IPS-18a (cell line): ENCODE data around the gene ARID4B.
"Not testable (repeated sequence)": the region's sequence is repeated elsewhere in the genome, so short reads cannot be mapped to it uniquely, and the experiment has no call there.

Experiments
- H3K27ac ChIP-seq: one replicate; pipeline ENCODE4 v1.5.1; 2013; ENCODE audit warnings: low read length
- H3K27me3 ChIP-seq: one replicate; pipeline ENCODE4 v1.6.1; 2013; ENCODE audit warnings: mild to moderate bottlenecking, low read length; ENCODE audit not compliant: control insufficient read depth, insufficient read depth
- H3K36me3 ChIP-seq: one replicate; pipeline ENCODE4 v1.6.1; 2013; ENCODE audit warnings: low read depth, low read length; ENCODE audit not compliant: control insufficient read depth
- H3K4me1 ChIP-seq: one replicate; pipeline ENCODE4 v1.6.1; 2013; ENCODE audit warnings: low read depth, low read length; ENCODE audit not compliant: control insufficient read depth
- H3K4me3 ChIP-seq: one replicate; pipeline ENCODE4 v1.5.1; 2013; ENCODE audit warnings: low read length
- H3K9ac ChIP-seq: one replicate; pipeline ENCODE4 v1.6.1; 2013; ENCODE audit warnings: mild to moderate bottlenecking, low read length, moderate library complexity
- H3K9me3 ChIP-seq: one replicate; pipeline ENCODE4 v1.6.1; 2013; ENCODE audit warnings: low read depth, low read length; ENCODE audit not compliant: control insufficient read depth

The ARID4B gene

GRCh38 chr1:235240960-235241359 is 87.0 kb downstream of the ARID4B start:
- H3K9me3 ChIP-seq, result no peaks in the 10 kb centered on the region
- no peak overlapping the region for H3K27ac ChIP-seq
- no peaks in the 10 kb centered on the region for H3K27me3 ChIP-seq
- no peaks in the 10 kb centered on the region for H3K4me1 ChIP-seq
- H3K4me3 ChIP-seq, result no peak overlapping the region
- H3K9ac ChIP-seq, result no peak overlapping the region
- peaks cover 31% of the 10 kb centered on the region for H3K36me3 ChIP-seq

GRCh38 chr1:235239851-235240250 is 88.1 kb downstream of the ARID4B start:
- no peaks in the 10 kb centered on the region for H3K27me3 ChIP-seq
- no peak overlapping the region for H3K9ac ChIP-seq
- no peaks in the 10 kb centered on the region for H3K4me1 ChIP-seq
- H3K9me3 ChIP-seq, result no peaks in the 10 kb centered on the region
- no peak overlapping the region for H3K4me3 ChIP-seq
- H3K27ac ChIP-seq, result no peak overlapping the region
- H3K36me3 ChIP-seq, result peaks cover 31% of the 10 kb centered on the region

DNA sequence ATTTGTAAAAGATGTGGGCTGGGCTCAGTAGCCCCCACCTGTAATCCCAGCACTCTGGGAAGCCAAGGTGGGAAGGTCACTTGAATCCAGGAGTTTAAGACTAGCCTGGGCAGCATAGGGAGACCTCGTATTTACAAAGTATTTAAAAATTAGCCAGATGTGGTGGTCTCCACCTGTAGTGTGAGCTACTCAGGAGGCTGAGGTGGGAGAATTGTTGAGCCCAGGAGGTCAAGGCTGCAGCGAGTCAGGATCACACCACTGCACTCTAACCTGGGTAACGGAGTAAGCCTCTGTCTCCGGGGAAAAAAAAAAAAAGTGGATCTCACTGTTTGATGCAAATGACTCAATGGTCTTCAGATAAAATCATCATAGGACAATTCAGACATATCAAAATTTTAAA is 89.4 kb downstream of the ARID4B start:
- peaks cover 34% of the 10 kb centered on the region for H3K36me3 ChIP-seq

DNA sequence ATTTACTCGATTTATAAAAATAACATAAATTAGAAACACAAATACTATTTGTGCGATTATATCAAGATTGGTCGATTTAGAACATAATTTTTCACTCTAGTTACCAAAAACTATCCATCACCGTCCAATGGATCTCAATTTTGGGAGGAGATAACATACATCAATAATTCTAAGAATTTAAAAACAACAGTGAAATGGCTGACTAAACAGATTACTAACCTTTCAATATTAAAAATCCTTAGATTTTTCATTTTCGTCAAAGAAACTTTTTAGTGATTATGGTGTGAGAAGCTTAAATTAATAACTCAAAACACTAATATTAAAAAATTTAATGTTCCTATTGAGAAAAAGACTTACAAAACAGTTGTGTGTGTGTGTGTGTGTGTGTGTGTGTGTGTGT is 91.9 kb downstream of the ARID4B start:
- Histone ChIP-seq H3K36me3 (peaks cover 34% of the 10 kb centered on the region), H3K27me3 (no peaks in the 10 kb centered on the region)

More for the DNA sequence above, 89.4 kb downstream of the ARID4B start:
- no peak overlapping the region for H3K4me3 ChIP-seq
- no peaks in the 10 kb centered on the region for H3K9me3 ChIP-seq
- no peaks in the 10 kb centered on the region for H3K27me3 ChIP-seq
- H3K27ac ChIP-seq, result no peak overlapping the region
- no peaks in the 10 kb centered on the region for H3K4me1 ChIP-seq
- H3K9ac ChIP-seq, result no peak overlapping the region

GRCh38 chr1:235229868-235230267 is 98.1 kb downstream of the ARID4B start:
- H3K4me3 ChIP-seq, result no peak overlapping the region
- H3K4me1 ChIP-seq, result no peaks in the 10 kb centered on the region
- H3K27ac ChIP-seq, result no peak overlapping the region
- no peak overlapping the region for H3K9ac ChIP-seq
- peaks cover 34% of the 10 kb centered on the region for H3K36me3 ChIP-seq
- no peaks in the 10 kb centered on the region for H3K27me3 ChIP-seq
- H3K9me3 ChIP-seq, result no peaks in the 10 kb centered on the region

More for the DNA sequence above, 91.9 kb downstream of the ARID4B start:
- Histone ChIP-seq H3K9me3 (no peaks in the 10 kb centered on the region), H3K27ac (no peak overlapping the region), H3K4me1 (no peaks in the 10 kb centered on the region), H3K9ac (no peak overlapping the region), H3K4me3 (no peak overlapping the region)

GRCh38 chr1:235227414-235227813 is 100.6 kb downstream of the ARID4B start:
- no peaks in the 10 kb centered on the region for H3K9me3 ChIP-seq
- no peaks in the 10 kb centered on the region for H3K27me3 ChIP-seq
- H3K36me3 ChIP-seq, result peaks cover 47% of the 10 kb centered on the region
- no peak overlapping the region for H3K27ac ChIP-seq
- H3K9ac ChIP-seq, result no peak overlapping the region
- no peaks in the 10 kb centered on the region for H3K4me1 ChIP-seq
- no peak overlapping the region for H3K4me3 ChIP-seq

DNA sequence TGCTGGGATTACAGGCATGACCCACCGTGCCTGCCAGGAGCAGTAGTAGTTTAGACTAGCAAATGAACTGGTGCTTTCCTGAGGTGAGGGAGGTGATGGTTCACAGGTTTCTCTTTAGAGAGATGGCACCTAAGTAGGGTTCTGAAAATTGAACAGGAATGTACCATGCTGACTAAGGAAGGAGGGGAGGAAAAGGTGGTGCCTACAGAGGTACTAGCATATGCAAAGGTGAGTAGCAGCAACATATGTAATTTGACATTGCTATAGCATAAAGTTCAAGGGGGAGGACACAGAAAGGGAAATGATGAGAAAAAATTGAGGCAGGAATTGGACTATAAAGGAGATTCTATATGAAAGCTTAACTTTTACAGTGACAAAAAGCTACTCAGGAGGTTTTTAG is 101.0 kb downstream of the ARID4B start:
- Histone ChIP-seq H3K36me3 (peaks cover 52% of the 10 kb centered on the region), H3K4me1 (no peaks in the 10 kb centered on the region), H3K27me3 (no peaks in the 10 kb centered on the region), H3K4me3 (no peak overlapping the region), H3K27ac (no peak overlapping the region), H3K9me3 (no peaks in the 10 kb centered on the region), H3K9ac (no peak overlapping the region)

GRCh38 chr1:235225299-235225698 is 102.7 kb downstream of the ARID4B start:
- no peaks in the 10 kb centered on the region for H3K9me3 ChIP-seq
- H3K36me3 ChIP-seq, result peaks cover 62% of the 10 kb centered on the region
- H3K4me3 ChIP-seq, result no peak overlapping the region
- no peaks in the 10 kb centered on the region for H3K4me1 ChIP-seq
- no peak overlapping the region for H3K27ac ChIP-seq
- no peak overlapping the region for H3K9ac ChIP-seq
- no peaks in the 10 kb centered on the region for H3K27me3 ChIP-seq

DNA sequence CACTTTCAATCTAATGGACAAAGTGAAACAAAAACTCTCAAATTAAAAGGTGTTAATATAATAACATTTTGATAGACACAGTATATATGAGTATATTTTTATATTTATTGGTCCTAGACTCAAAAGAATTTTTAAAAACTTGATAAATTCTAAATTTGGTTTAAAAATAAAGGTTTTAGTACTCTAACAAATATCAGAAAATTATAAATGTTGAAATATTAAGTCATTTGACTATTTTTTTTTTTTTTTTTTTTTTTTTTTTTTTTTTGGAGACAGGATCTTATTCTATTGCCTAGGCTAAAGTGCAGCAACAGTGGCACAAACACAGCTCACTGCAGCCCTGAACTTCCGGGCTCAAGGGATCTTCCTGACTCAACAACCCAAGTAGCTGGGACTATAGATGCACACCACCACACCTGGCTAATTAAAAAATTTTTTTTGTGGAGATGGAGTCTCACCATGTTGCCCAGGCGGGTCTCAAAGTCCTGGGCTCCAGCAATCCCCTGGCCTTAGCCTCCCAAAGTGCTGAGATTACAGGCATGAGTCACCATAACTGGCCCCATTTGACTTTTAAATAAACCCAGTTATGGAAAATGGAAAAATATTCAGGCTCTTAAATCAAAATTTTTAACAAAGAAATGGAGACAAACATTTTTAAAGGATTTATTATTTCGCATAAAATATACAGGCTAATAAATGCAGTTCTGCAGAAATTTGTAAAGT is 106.2 kb downstream of the ARID4B start:
- H3K9me3 ChIP-seq, result no peaks in the 10 kb centered on the region
- H3K4me1 ChIP-seq, result no peaks in the 10 kb centered on the region
- H3K27me3 ChIP-seq, result no peaks in the 10 kb centered on the region
- H3K4me3 ChIP-seq, result no peak overlapping the region
- peaks cover 57% of the 10 kb centered on the region for H3K36me3 ChIP-seq
- no peak overlapping the region for H3K27ac ChIP-seq
- H3K9ac ChIP-seq, result no peak overlapping the region

DNA sequence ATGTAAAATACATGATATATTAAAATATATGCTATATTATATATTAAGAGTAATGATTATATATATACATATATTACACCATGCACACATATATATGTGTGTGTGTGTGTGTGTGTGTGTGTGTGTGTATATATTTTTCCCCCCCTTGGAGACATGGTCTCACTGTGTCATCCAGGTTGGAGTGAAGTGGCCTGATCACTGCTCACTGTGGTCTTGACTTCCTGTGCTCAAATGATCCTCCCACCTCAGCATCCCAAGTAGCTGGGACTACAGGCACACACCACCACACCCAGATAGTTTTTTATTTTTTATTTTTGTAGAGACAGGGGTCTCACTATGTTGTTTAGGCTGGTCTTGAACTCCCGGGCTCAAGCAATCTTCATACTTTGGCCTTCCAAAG is 112.5 kb downstream of the ARID4B start:
- H3K9ac ChIP-seq, result no peak overlapping the region
- no peak overlapping the region for H3K27ac ChIP-seq
- no peaks in the 10 kb centered on the region for H3K27me3 ChIP-seq
- H3K9me3 ChIP-seq, result no peaks in the 10 kb centered on the region
- H3K4me1 ChIP-seq, result no peaks in the 10 kb centered on the region
- peaks cover 37% of the 10 kb centered on the region for H3K36me3 ChIP-seq
- no peak overlapping the region for H3K4me3 ChIP-seq

DNA sequence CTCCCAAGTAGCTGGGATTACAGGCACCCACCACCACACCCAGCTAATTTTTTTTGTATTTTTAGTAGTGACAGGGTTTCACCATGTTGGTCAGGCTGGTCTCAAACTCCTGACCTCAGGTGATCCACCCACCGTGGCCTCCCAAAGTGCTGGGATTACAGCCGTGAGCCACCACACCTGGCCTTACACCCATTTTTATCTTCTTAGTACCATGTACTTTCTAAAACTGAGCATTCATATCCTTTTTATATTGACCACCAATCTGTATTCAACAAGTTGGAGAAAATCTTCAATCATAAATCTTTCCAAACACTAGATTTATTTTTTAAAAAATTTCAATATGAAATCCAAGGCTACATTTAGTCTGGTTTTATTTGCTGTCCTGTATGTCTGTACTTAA is 113.0 kb downstream of the ARID4B start:
- not testable (repeated sequence) for H3K4me1 ChIP-seq, H3K4me3 ChIP-seq, H3K27me3 ChIP-seq, H3K9ac ChIP-seq, H3K9me3 ChIP-seq, H3K27ac ChIP-seq
- H3K36me3 ChIP-seq, result peaks cover 36% of the 10 kb centered on the region

DNA sequence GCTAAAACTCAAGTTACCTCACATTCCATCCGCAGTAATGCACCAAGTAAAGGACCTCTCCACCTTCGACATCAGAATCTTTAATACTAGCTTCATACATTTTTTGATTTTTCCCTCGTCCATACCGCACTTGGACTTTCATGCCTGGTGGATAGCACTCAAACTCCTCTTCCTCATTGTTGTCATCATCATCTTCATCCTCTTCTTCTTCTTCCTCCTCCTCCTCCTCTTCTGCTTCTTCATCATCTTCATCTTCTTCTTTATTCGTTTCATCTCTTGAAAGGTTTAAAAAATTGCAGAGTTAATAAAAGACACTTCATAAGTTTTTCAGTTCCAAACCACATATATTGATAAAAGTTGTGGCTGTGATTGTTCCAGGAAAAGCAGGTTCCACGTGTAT is 114.2 kb downstream of the ARID4B start:
- Histone ChIP-seq H3K4me3 (no peak overlapping the region), H3K4me1 (no peaks in the 10 kb centered on the region), H3K9ac (no peak overlapping the region), H3K27ac (no peak overlapping the region), H3K9me3 (no peaks in the 10 kb centered on the region), H3K36me3 (peaks cover 25% of the 10 kb centered on the region), H3K27me3 (no peaks in the 10 kb centered on the region)
